Osteoblast (primary cell): Measurements from ENCODE around the gene IL20RA. TPM values are rescaled to one million over a fixed set of nuclear protein-coding genes. Genes with fewer than 3 reads are reported as not detected.
A peak's percentile ranks its signal among the peaks of the same experiment; 100 is the strongest.

Experiments used
- DNase-seq: peaks from one replicate; pipeline ENCODE4 v3.0.0; 2011; ENCODE audit warnings: low spot score, mixed read lengths; ENCODE audit not compliant: insufficient read length; ENCODE audit errors: missing footprints
- H2AFZ ChIP-seq: 2 replicates; pipeline ENCODE4 v1.6.0; 2011; ENCODE audit warnings: mild to moderate bottlenecking, low read length
- H3K27ac ChIP-seq: 2 replicates; pipeline ENCODE4 v1.5.1; 2011; ENCODE audit warnings: mild to moderate bottlenecking, low read depth, low read length, moderate library complexity
- H3K27me3 ChIP-seq: 2 replicates; pipeline ENCODE4 v1.6.0; 2012; ENCODE audit warnings: mild to moderate bottlenecking, control low read depth, inconsistent platforms, low read length, moderate library complexity; ENCODE audit not compliant: insufficient read depth
- H3K36me3 ChIP-seq: 2 replicates; pipeline ENCODE4 v1.5.1; 2011; ENCODE audit warnings: mild to moderate bottlenecking, low read length, control low read depth, moderate library complexity; ENCODE audit not compliant: insufficient read depth
- H3K4me1 ChIP-seq: 2 replicates; pipeline ENCODE4 v1.5.1; 2011; ENCODE audit warnings: mild to moderate bottlenecking, low read length, control low read depth, moderate library complexity; ENCODE audit not compliant: insufficient read depth
- H3K4me2 ChIP-seq: 2 replicates; pipeline ENCODE4 v1.6.0; 2011; ENCODE audit warnings: mild to moderate bottlenecking, low read length; ENCODE audit not compliant: insufficient read depth
- H3K4me3 ChIP-seq: fragments of 200-600 bp; sonication (generic); 3 replicates; pipeline ENCODE4 v1.5.1; 2012; ENCODE audit warnings: mild to moderate bottlenecking, low read length, inconsistent platforms; ENCODE audit not compliant: insufficient read depth
- H3K79me2 ChIP-seq: 2 replicates; pipeline ENCODE4 v1.6.0; 2012; ENCODE audit warnings: mild to moderate bottlenecking, low read length, control low read depth, inconsistent platforms; ENCODE audit not compliant: insufficient read depth
- H3K9me3 ChIP-seq: 2 replicates; pipeline ENCODE4 v1.5.1; 2011; ENCODE audit warnings: low read depth, low read length, control low read depth
- H4K20me1 ChIP-seq: 2 replicates; pipeline ENCODE4 v1.6.0; 2012; ENCODE audit warnings: mild to moderate bottlenecking, low read length, control low read depth; ENCODE audit not compliant: insufficient read depth
- total RNA-seq: library from RNA; depleted of rRNA; stranded (reverse); fragments of >200 nt; gene quantifications from 2 replicates; pipeline ENCODE4 v1.2.3, GENCODE V29; 2012
- TF ChIP-seq, protein P1 (sequence below): IDR thresholded peaks from 2 replicates; pipeline ENCODE4 v1.5.1; 2011; ENCODE audit warnings: mild to moderate bottlenecking, low read depth, low read length, moderate library complexity; ENCODE audit errors: extremely low read depth

The IL20RA gene
- total RNA-seq, 1 donor = 0.36 TPM

DNA sequence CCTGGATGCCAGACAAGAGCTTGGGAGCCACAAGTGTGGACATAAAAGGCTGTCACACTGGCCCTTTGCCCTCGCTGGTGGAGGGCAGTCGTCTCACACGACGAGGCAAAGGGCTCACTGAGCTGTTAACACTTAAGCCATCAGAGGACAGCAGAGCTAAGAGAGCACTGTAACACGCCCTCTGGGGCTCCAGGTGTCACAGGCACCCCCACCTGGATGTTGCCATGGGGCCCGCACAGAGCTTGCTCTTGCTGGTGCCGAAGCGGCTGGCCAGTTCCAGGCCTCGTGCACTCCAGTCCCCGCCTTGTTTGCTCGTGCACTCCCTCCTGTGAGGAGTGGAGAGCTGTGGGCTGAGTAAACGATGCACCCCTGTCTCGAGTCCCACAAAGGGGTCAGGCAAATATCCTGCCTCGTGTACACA, 85.3 kb downstream of the IL20RA start:
- no peaks in the 10 kb centered on the region for H3K4me1 ChIP-seq
- H3K27ac ChIP-seq = no peak overlapping the region
- no peaks in the 10 kb centered on the region for H4K20me1 ChIP-seq
- no peaks in the 10 kb centered on the region for H3K36me3 ChIP-seq
- H3K4me3 ChIP-seq = no peak overlapping the region
- DNase-seq = no peak
- no peaks in the 10 kb centered on the region for H3K79me2 ChIP-seq
- H3K9me3 ChIP-seq = no peaks in the 10 kb centered on the region
- no peak overlapping the region for H3K4me2 ChIP-seq
- peaks cover 1% of the 10 kb centered on the region for H3K27me3 ChIP-seq
- TF ChIP-seq, protein P1, sequence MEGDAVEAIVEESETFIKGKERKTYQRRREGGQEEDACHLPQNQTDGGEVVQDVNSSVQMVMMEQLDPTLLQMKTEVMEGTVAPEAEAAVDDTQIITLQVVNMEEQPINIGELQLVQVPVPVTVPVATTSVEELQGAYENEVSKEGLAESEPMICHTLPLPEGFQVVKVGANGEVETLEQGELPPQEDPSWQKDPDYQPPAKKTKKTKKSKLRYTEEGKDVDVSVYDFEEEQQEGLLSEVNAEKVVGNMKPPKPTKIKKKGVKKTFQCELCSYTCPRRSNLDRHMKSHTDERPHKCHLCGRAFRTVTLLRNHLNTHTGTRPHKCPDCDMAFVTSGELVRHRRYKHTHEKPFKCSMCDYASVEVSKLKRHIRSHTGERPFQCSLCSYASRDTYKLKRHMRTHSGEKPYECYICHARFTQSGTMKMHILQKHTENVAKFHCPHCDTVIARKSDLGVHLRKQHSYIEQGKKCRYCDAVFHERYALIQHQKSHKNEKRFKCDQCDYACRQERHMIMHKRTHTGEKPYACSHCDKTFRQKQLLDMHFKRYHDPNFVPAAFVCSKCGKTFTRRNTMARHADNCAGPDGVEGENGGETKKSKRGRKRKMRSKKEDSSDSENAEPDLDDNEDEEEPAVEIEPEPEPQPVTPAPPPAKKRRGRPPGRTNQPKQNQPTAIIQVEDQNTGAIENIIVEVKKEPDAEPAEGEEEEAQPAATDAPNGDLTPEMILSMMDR = no peak
- no peak overlapping the region for H2AFZ ChIP-seq

DNA sequence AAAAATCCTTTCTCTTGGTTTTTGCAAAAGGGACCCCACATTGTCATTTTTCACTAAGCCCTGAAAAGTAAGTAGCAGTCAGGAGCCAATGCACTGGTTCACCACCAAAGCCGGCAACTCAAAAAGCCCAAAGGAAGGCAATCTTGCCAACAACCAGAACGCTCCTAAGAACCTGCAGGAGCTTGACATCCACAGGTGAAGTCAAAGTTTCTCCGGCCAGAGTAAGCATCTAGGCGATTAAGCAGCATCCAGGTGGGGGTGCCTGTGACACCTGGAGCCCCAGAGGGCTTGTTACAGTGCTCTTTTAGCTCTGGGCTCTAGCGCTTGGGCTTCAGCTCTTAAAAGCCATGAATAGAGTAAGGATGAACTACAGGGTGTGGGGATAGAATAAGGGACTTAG, 86.6 kb downstream of the IL20RA start:
- H3K9me3 ChIP-seq = no peaks in the 10 kb centered on the region
- DNase-seq = no peak
- H4K20me1 ChIP-seq = no peaks in the 10 kb centered on the region
- H3K27me3 ChIP-seq = no peaks in the 10 kb centered on the region
- no peak overlapping the region for H3K4me2 ChIP-seq
- no peaks in the 10 kb centered on the region for H3K36me3 ChIP-seq
- no peak overlapping the region for H2AFZ ChIP-seq
- TF ChIP-seq, protein P1 = no peak
- no peak overlapping the region for H3K27ac ChIP-seq
- no peaks in the 10 kb centered on the region for H3K79me2 ChIP-seq
- no peak overlapping the region for H3K4me3 ChIP-seq
- no peaks in the 10 kb centered on the region for H3K4me1 ChIP-seq

DNA sequence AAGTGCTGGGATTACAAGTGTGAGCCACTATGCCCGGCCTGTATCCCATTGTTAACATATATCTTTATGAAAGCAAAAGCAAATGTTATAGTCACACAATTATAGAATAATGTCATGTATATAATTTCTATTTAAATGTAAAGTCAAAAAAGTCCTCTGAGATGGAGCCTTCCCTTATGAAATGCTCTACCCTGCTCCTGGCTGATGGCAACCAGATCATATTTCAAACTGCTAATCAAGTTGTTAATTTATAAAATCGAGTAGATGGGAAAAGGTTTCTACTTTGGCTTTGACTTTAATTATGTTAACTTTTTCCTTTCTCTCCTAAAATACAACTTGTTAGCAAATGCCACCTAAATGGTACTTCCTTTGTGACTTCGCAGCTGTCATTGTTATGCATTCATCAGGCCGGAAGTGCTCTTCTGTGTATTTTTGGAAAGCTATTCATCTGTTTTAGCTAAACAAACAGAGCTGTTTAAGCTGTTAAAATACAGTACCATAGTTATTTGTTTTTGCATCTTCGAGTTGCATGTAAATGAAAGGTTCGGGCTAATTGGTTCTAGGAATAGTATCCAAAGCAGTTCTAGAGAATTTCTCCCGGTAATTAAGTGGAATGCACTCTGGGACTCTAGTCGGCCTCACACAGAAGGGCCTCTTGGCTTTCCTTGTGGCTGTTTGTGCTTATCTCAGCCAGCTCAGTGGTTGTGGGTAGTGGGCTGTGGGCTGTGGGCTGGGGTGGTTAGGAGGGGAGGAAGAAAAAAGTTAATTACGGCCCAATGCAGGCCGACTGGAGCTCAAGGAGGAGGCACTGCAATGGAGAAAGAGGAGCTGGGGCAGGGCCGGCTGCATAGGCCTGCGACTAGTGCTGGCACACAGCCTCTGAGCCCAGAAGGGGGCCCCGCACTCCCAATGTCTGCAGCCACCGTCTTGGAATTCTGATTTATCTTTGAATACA, 87.9 kb downstream of the IL20RA start:
- no peaks in the 10 kb centered on the region for H3K4me1 ChIP-seq
- H3K4me3 ChIP-seq = no peak overlapping the region
- no peaks in the 10 kb centered on the region for H3K36me3 ChIP-seq
- no peaks in the 10 kb centered on the region for H3K27me3 ChIP-seq
- DNase-seq = no peak
- H3K79me2 ChIP-seq = no peaks in the 10 kb centered on the region
- TF ChIP-seq, protein P1 = no peak
- no peak overlapping the region for H3K27ac ChIP-seq
- peak overlapping the region; percentile 56 for H2AFZ ChIP-seq
- no peak overlapping the region for H3K4me2 ChIP-seq
- no peaks in the 10 kb centered on the region for H4K20me1 ChIP-seq
- no peaks in the 10 kb centered on the region for H3K9me3 ChIP-seq

DNA sequence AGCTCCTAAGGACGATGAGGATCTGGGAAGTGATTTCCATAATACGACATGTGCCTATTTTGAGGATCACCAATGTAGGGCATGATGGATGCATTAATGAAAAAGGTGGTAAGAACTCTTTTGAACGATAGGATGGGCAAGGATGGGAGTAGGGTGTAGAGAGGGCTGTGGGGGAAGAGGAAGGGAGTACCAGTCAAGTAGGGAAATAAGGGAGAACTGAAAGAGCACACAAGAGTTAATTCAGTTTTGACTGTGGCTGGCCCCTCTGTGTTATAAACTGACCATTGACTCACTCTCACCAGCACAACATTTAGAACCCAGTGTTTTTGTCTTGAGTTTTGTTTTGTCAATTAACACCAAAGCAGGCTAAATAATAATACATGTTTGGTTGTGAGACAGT, 89.6 kb downstream of the IL20RA start:
- Histone ChIP-seq H3K27ac (no peak overlapping the region), H3K4me2 (no peak overlapping the region), H3K79me2 (no peaks in the 10 kb centered on the region), H3K36me3 (no peaks in the 10 kb centered on the region), H2AFZ (no peak overlapping the region), H3K9me3 (no peaks in the 10 kb centered on the region), H4K20me1 (no peaks in the 10 kb centered on the region), H3K4me1 (no peaks in the 10 kb centered on the region), H3K27me3 (no peaks in the 10 kb centered on the region), H3K4me3 (no peak overlapping the region)
- DNase-seq = no peak
- TF ChIP-seq, protein P1 = no peak
